Measurements from ENCODE around the gene SYT11. TPM values are rescaled to one million over a fixed set of nuclear protein-coding genes. Genes with fewer than 3 reads are reported as not detected.
"Not testable (repeated sequence)": the region's sequence is repeated elsewhere in the genome, so short reads cannot be mapped to it uniquely, and the experiment has no call there.

The SYT11 gene
- total RNA-seq, 4 donors from 2014 or later: 4.2 to 11.2 (median 6.2) TPM

DNA sequence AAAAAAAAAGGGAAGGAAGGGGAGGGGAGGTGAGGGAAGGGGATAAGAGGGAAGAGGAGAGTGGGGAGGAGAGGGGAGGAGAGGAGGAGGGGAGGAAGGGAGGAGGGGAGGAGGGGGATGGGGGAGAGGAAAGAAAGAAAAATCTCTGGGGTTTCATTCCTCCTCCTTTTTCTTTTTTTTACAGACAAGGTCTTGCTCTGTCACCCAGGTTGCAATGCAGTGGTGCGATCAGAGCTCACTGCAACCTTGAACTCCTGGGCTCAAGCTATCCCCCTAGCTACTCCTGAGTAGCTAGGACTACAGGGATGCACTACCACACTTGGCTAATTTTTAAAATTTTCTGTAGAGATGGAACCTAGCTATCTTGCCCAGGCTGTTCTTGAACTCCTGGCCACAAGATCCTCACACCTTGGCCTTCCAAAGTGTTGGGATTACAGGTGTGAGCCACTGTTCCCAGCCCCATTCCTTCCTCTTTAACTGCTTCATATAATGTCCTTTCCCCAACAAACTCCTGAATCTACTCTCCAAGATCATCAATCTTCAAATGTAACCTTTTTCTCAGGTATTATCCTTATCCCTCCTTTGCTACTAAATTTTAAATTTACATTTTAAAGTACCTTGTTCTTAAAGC is 25.6 kb upstream of the SYT11 start:
- ATAC-seq (ENCODE audit: low FRiP score) (no peak), DNase-seq (ENCODE audit: low spot score) (no peak)
- TF ChIP-seq, protein P1, sequence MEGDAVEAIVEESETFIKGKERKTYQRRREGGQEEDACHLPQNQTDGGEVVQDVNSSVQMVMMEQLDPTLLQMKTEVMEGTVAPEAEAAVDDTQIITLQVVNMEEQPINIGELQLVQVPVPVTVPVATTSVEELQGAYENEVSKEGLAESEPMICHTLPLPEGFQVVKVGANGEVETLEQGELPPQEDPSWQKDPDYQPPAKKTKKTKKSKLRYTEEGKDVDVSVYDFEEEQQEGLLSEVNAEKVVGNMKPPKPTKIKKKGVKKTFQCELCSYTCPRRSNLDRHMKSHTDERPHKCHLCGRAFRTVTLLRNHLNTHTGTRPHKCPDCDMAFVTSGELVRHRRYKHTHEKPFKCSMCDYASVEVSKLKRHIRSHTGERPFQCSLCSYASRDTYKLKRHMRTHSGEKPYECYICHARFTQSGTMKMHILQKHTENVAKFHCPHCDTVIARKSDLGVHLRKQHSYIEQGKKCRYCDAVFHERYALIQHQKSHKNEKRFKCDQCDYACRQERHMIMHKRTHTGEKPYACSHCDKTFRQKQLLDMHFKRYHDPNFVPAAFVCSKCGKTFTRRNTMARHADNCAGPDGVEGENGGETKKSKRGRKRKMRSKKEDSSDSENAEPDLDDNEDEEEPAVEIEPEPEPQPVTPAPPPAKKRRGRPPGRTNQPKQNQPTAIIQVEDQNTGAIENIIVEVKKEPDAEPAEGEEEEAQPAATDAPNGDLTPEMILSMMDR (IDR thresholded peaks at IDR 0.05): no peak

DNA sequence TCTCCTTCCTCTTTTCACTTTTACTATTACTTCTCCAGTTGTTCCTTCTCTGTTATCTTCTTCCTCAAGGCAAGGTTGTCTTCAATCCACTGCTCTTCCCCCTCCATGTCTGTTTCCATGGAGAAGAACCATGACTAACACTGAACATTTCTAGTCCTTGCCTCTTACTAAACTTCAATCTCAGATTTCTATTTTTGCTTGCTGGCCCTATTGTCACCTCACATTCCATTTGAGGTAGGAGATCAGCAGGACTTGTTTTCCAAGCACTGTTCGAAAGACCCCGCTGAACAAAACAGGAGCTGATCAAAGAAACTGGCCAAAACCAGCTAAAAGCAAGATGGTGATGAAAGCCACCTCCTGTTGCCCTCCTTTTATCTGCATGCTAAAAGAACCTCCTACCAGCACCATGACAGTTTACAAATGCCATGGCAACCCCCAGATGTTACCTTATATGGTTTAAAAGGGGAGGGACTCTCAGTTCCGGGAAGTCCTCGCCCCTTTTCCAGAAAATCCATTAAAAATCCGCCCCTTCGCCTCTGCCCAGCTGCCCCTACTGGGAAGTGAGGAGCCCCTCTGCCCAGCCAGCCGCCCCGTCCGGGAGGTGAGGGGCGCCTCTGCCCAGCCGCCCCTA is 25.0 kb upstream of the SYT11 start:
- DNase-seq (ENCODE audit: low spot score) (no peak), ATAC-seq (ENCODE audit: low FRiP score) (no peak)
- TF ChIP-seq, protein P1 (IDR thresholded peaks at IDR 0.05): no peak

DNA sequence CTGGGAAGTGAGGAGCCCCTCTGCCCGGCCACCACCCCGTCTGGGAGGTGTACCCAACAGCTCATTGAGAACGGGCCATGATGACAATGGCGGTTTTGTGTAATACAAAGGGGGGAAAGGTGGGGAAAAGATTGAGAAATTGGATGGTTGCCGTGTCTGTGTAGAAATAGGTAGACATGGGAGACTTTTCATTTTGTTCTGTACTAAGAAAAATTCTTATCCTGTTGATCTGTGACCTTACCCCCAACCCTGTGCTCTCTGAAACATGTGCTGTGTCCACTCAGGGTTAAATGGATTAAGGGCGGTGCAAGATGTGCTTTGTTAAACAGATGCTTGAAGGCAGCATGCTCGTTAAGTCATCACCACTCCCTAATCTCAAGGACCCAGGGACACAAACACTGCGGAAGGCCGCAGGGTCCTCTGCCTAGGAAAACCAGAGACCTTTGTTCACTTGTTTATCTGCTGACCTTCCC is 24.4 kb upstream of the SYT11 start:
- not testable (repeated sequence) for DNase-seq (ENCODE audit: low spot score); ATAC-seq (ENCODE audit: low FRiP score)

DNA sequence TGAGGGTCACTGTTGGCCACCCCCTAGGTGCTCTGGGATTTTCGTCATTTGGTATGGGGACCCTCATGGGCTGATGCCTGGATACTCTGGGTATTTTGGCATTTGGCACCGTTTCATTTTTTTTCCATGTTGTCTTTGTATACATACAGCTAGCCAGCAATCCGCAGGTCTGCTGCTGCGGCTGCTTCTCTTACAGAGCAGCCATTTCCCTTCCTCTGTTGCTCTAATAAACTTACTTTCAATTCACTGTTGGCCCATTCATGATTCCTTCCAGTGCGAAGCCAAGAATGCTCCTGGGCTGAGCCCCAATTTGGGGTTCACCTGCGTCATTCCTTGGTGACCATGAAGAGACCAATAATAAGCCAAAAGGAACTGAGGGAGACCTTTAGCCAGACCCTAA is 23.8 kb upstream of the SYT11 start:
- no peak for DNase-seq (ENCODE audit: low spot score)
- TF ChIP-seq, protein P1 (IDR thresholded peaks at IDR 0.05): no peak
- no peak for ATAC-seq (ENCODE audit: low FRiP score)

DNA sequence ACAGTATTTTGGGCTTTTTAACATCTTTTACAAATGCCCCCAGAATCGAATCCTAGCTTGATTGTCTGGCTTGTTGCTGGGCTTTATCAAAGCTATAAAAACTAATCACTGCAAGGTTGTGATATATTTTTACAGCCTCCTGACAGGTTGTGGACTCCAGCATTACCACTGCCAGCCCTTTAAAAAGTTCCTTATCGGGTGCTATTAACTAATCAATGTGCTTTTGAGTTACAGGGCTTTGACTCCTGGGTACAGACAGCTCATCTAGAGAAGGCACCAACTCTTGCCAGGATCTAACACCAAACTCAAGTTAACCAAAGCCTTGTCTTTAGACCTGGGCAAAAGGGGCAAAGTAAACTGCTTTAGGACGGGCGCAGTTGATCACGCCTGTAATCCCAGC is 19.0 kb upstream of the SYT11 start:
- TF ChIP-seq, protein P1 (IDR thresholded peaks at IDR 0.05): no peak
- DNase-seq (ENCODE audit: low spot score): no peak
- ATAC-seq (ENCODE audit: low FRiP score): no peak

DNA sequence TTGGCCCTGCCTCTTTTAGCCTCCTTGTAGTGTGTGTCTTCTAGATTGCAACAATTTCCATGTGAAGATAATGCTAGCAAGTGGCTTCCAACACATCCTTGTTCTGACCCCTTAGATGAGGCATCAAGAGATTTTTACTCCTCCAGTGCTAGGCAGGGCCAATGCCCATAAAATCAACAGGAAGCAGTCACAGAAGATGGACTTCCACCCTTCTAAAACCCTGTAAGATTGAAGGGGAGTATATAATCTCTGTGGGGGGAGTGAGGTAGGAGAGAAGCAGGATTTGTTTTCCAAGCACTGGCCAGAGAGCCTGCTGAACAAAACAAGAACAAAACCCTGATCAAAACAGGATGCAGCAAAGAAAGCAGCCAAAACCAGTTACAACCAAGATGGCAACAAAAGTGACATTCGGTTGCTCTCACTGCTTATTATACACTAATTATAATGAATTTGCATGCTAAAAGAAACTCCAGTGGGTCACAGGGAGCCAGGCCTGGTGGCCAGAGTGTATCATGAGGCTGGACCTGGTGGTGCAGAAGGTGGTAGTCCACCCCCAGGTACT is 14.4 kb upstream of the SYT11 start:
- no peak for DNase-seq (ENCODE audit: low spot score)
- TF ChIP-seq, protein P1 (IDR thresholded peaks at IDR 0.05): no peak
- no peak for ATAC-seq (ENCODE audit: low FRiP score)

DNA sequence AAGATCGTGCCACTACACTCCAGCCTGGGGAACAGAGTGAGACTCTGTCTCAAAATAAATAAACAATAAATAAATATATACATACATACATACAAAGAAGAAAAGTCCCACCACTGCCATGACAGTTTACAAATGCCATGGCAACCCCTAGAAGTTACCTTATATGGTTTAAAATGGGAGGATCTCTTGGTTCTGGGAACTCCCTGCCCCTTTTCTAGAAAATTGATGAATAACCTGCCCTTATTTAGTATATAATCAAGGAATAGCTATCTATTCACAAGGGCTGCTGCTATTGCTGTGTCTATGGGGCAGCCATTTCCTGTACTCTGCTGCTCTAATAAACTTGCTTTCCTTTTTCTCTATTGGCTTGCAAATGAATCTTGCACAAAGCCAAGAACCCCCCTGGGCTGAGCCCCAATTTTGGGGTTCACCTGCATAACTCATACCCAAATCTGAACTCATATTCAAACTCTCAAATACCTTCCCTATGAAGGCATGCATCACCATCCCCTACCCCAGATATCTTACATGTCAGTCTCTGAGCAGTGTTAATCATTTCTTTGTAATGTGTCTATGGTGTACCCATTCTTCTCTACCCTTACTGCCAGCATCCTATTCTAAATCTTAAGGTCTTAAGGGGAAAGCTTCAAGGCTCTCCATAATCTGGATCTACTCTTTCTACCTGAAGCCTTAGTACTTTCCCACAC is 11.4 kb upstream of the SYT11 start:
- DNase-seq (ENCODE audit: low spot score) (no peak), ATAC-seq (ENCODE audit: low FRiP score) (no peak)
- TF ChIP-seq, protein P1 (IDR thresholded peaks at IDR 0.05): no peak
